ENCODE data around the gene PGAM2.

Gene PGAM2

DNA sequence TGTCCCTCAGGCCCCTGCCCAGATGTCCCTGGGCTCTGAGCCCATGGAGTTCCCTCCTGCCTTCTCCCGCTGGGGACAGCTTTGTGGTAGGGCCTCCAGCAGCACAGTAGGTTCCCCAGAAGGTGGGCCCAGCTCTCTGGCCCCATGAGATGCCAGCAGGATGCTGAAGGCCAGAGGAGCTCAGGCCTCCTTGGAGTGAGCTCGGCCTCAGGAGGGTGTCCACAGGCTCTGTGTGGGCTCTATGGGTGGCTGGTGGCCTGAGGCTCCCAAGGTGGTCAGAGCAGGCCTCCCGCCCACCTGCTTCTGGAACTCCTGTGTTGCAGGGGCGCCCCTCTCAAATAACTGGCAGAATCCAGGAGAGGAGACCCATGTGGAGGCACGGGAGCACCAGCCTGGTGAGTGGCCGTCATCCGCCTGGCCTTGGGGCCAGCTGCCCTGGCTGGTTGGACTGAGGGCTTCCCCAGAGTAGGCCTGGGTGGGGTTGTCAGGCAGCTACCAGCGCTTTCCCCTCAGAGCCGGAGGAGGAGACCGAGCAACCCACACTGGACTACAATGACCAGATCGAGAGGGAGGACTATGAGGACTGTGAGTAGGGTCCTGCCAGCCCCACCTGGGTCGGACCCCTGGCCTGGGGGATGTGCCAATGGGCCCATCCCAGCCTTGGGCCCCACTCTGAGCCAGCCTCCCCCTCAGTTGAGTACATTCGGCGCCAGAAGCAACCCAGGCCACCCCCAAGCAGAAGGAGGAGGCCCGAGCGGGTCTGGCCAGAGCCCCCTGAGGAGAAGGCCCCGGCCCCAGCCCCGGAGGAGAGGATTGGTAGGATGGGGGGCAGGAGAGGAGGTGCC is 42.0 kb upstream of the PGAM2 start:
- Histone ChIP-seq H3K4me1 (ENCODE audit: insufficient read depth, low read length) (peaks cover 6% of the 10 kb centered on the region), H3K4me3 (ENCODE audit: low read length) (no peak overlapping the region), H3K9me3 (ENCODE audit: low read length) (no peaks in the 10 kb centered on the region), H3K36me3 (ENCODE audit: insufficient read depth, low read length) (no peaks in the 10 kb centered on the region), H3K27me3 (ENCODE audit: insufficient read depth, low read length) (peaks cover 4% of the 10 kb centered on the region), H2AFZ (ENCODE audit: low read depth, low read length) (no peak overlapping the region)

DNA sequence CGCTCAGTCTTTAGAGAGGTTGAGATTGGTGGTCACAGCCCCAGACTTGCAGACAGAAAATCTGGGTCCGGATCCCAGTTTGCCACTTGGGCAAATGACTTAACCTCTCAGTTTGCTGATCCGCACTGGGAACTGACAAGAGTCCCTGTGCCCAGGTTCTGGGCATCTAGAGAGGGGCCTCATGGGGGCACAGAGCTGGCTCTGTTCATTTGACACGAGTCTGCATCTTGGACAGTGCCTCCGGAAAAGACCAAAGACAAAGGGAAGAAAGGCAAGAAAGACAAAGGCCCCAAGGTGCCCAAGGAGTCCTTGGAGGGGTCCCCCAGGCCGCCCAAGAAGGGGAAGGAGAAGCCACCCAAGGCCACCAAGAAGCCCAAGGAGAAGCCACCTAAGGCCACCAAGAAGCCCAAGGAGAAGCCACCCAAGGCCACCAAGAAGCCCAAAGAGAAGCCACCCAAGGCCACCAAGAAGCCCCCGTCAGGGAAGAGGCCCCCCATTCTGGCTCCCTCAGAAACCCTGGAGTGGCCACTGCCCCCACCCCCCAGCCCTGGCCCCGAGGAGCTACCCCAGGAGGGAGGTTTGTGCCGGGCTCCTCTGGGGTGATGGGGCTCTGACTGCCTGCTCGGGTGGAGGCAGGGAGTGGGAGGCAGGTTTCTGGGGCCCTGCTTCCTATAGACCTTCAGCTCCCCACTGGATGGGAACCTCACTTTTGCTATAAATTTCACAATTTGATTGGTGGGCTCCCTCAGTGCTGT is 41.1 kb upstream of the PGAM2 start:
- no peak overlapping the region for H2AFZ ChIP-seq (ENCODE audit: low read depth, low read length)
- no peaks in the 10 kb centered on the region for H3K36me3 ChIP-seq (ENCODE audit: insufficient read depth, low read length)
- peaks cover 4% of the 10 kb centered on the region for H3K27me3 ChIP-seq (ENCODE audit: insufficient read depth, low read length)
- peaks cover 6% of the 10 kb centered on the region for H3K4me1 ChIP-seq (ENCODE audit: insufficient read depth, low read length)
- H3K4me3 ChIP-seq (ENCODE audit: low read length), result no peak overlapping the region
- no peaks in the 10 kb centered on the region for H3K9me3 ChIP-seq (ENCODE audit: low read length)

DNA sequence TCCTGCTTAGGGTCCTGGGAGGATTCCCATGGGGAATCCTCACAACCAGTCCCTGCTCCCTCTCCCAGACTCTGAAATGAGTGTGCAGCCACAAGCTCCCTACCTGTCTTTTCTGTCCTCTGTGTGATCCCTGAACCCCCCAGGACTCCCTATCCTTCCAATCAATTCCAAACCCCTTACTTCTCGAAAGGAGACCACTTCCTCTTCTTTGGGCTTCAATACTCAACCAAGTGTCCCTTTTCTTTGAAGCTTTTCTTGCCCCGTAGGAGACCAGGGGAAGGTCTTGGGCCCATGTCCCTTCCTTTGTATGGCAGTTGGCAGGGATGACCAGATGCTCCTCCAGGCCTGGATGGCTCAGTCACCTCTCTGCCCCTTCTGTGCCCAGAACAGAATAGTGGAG is 40.5 kb upstream of the PGAM2 start:
- H2AFZ ChIP-seq (ENCODE audit: low read depth, low read length), result no peak overlapping the region
- H3K27me3 ChIP-seq (ENCODE audit: insufficient read depth, low read length), result peaks cover 4% of the 10 kb centered on the region
- H3K4me1 ChIP-seq (ENCODE audit: insufficient read depth, low read length), result peaks cover 6% of the 10 kb centered on the region
- H3K36me3 ChIP-seq (ENCODE audit: insufficient read depth, low read length), result no peaks in the 10 kb centered on the region
- no peaks in the 10 kb centered on the region for H3K9me3 ChIP-seq (ENCODE audit: low read length)
- no peak overlapping the region for H3K4me3 ChIP-seq (ENCODE audit: low read length)

DNA sequence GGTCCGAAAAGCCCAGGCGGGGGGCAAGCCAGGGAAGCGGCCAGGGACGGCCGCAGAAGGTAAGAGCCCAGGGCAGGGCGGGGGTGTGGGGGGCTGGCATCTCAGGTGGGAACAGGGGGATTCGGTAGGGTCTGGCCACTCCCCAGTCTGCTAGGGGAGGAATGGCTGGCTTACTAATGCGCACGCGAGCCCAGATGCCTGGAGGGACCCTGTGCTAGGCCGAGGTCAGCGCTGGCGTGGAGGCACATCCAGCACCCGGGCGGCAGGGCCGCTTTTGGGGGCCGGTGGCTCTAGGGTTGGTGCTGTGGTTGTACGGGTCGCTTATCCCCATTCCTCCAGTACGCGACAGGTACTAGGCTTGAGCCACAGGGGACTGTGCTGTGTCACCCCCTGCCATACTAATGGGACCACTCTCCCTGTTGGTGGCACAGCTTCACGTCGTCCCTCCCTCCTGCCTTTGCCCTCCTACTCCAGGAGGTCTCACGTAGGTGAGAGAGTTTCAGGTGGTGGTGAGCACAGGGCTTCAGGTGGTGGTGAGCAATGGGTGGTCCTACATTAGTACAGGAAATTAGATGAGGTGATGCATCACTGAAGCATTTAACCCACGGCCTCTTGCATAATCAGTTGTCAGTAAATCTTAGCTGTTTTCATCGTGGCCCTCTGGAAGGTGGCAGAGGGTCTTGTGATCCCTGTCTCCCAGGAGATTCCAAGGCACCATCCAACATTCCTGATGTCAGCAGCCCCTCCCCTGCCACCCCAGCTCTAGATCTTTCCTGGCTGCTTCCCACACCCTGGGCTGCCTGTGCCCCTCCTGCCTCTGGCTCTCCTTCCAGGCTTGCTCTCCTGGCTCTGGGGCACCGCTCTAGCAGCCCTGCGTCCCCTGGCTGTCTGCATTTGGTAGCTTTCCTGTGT is 39.7 kb upstream of the PGAM2 start:
- peaks cover 4% of the 10 kb centered on the region for H3K27me3 ChIP-seq (ENCODE audit: insufficient read depth, low read length)
- H3K36me3 ChIP-seq (ENCODE audit: insufficient read depth, low read length), result no peaks in the 10 kb centered on the region
- no peak overlapping the region for H2AFZ ChIP-seq (ENCODE audit: low read depth, low read length)
- no peaks in the 10 kb centered on the region for H3K9me3 ChIP-seq (ENCODE audit: low read length)
- H3K4me3 ChIP-seq (ENCODE audit: low read length), result no peak overlapping the region
- H3K4me1 ChIP-seq (ENCODE audit: insufficient read depth, low read length), result peaks cover 10% of the 10 kb centered on the region

- H3K36me3 ChIP-seq (ENCODE audit: insufficient read depth, low read length), result no peaks in the 10 kb centered on the region
- H3K9me3 ChIP-seq (ENCODE audit: low read length), result no peaks in the 10 kb centered on the region
- H3K27me3 ChIP-seq (ENCODE audit: insufficient read depth, low read length), result peaks cover 4% of the 10 kb centered on the region
- H3K4me3 ChIP-seq (ENCODE audit: low read length), result peak within 1 kb of the TSS; percentile 21
- no peak within 1 kb of the TSS for H2AFZ ChIP-seq (ENCODE audit: low read depth, low read length)
- H3K4me1 ChIP-seq (ENCODE audit: insufficient read depth, low read length), result peaks cover 14% of the 10 kb centered on the region
These were observed 38.8 kb upstream of the PGAM2 start, which contains the start of gene AEBP1 for GRCh38 chr7:44103923-44104859. TSS of gene AEBP1 (plus strand) at chr7:44104345. CDS start at chr7:44104666, 321 bp downstream.

- Histone ChIP-seq H3K4me3 (ENCODE audit: low read length) (peak overlapping the region; percentile 21), H3K9me3 (ENCODE audit: low read length) (no peaks in the 10 kb centered on the region)
These were observed 38.2 kb upstream of the PGAM2 start for GRCh38 chr7:44103566-44103922.

DNA sequence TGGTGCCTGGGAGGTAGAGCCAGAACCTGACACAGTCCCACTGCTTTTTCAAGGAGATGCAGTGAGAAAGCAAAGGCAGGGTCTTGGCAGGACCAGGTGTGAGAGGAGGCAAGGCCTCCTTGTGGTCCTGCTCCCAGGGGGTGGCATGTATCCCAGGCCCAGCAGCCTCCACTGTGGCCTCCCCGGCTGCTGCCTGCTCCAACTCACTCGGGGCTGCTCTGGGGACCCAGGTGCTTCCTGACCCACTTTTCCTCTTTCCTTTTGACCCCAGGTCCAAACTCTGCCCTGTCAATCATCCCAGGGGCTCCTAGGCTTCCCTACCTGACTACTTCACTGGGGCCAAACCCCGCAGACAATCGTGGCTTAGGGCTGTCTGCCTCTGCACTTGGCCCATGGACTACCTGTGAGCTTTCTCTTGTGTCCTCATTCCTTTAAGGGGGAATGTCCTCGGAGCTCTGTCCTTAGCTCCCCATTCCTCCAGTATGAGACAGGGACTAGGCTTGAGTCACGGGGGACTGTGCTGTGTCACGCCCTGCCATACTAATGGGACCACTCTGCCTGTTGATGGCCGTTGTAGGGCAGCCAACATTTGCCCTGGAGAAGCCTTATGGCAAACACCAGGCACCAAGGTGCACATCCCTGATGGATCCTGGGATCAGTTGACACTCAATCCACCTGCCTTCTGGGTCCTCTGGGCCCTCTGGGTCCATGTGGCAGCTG is 37.6 kb upstream of the PGAM2 start:
- peaks cover 4% of the 10 kb centered on the region for H3K27me3 ChIP-seq (ENCODE audit: insufficient read depth, low read length)
- H3K36me3 ChIP-seq (ENCODE audit: insufficient read depth, low read length), result no peaks in the 10 kb centered on the region
- no peak overlapping the region for H2AFZ ChIP-seq (ENCODE audit: low read depth, low read length)
- H3K9me3 ChIP-seq (ENCODE audit: low read length), result no peaks in the 10 kb centered on the region
- H3K4me1 ChIP-seq (ENCODE audit: insufficient read depth, low read length), result peaks cover 14% of the 10 kb centered on the region
- H3K4me3 ChIP-seq (ENCODE audit: low read length), result no peak overlapping the region

More at GRCh38 chr7:44103566-44103922, 38.2 kb upstream of the PGAM2 start:
- H2AFZ ChIP-seq (ENCODE audit: low read depth, low read length), result no peak overlapping the region
- peaks cover 4% of the 10 kb centered on the region for H3K27me3 ChIP-seq (ENCODE audit: insufficient read depth, low read length)
- peaks cover 14% of the 10 kb centered on the region for H3K4me1 ChIP-seq (ENCODE audit: insufficient read depth, low read length)
- H3K36me3 ChIP-seq (ENCODE audit: insufficient read depth, low read length), result no peaks in the 10 kb centered on the region

DNA sequence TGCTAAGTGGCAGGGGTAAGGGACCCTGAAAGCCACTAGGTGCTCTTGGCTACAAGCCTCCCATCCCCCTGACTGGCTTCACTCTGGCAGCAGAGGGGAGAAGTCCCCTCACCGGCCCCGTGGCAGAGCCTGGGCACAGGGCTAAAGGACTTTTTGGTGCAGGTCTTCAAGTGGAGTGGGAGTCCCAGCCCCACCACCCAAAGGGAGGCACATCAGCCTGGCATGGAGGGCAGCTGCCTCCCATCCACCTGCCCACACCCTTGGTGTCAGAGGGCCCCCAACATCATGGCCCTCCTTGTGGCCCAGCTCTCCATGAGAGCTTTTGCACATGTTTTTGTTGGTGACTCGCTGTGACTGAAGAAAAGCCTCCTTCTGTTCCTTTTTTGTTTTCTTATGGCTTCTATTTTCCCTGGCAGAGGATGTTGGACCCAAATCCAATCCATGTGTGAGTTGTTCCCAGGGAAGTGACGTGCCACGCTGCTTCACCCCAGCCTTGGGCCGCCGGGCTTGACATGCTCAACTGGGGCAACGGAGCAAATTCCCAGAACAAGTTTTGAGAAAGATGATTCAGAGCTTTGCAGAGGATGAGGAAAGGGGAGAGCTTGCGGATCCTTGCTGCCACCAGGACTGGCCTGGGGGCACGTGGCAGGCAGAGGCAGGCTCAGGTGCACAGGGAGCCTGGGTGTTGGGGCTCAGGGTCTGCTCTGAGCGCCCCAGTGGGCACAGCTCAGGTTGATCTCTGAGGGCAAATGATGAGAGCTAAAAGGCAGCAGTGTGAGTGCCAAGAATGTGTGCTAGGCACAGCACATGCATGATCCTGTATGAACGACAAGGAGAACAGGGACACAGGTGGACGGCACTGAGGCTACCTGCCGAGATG is 36.8 kb upstream of the PGAM2 start:
- Histone ChIP-seq H3K27me3 (ENCODE audit: insufficient read depth, low read length) (peaks cover 4% of the 10 kb centered on the region), H3K36me3 (ENCODE audit: insufficient read depth, low read length) (no peaks in the 10 kb centered on the region), H3K4me3 (ENCODE audit: low read length) (no peak overlapping the region), H2AFZ (ENCODE audit: low read depth, low read length) (no peak overlapping the region), H3K9me3 (ENCODE audit: low read length) (no peaks in the 10 kb centered on the region), H3K4me1 (ENCODE audit: insufficient read depth, low read length) (peaks cover 14% of the 10 kb centered on the region)

- Histone ChIP-seq H3K4me3 (ENCODE audit: low read length) (no peak overlapping the region), H3K4me1 (ENCODE audit: insufficient read depth, low read length) (peaks cover 14% of the 10 kb centered on the region), H2AFZ (ENCODE audit: low read depth, low read length) (no peak overlapping the region), H3K27me3 (ENCODE audit: insufficient read depth, low read length) (peaks cover 4% of the 10 kb centered on the region), H3K36me3 (ENCODE audit: insufficient read depth, low read length) (no peaks in the 10 kb centered on the region), H3K9me3 (ENCODE audit: low read length) (no peaks in the 10 kb centered on the region)
These were observed 36.1 kb upstream of the PGAM2 start for GRCh38 chr7:44101303-44101965.

DNA sequence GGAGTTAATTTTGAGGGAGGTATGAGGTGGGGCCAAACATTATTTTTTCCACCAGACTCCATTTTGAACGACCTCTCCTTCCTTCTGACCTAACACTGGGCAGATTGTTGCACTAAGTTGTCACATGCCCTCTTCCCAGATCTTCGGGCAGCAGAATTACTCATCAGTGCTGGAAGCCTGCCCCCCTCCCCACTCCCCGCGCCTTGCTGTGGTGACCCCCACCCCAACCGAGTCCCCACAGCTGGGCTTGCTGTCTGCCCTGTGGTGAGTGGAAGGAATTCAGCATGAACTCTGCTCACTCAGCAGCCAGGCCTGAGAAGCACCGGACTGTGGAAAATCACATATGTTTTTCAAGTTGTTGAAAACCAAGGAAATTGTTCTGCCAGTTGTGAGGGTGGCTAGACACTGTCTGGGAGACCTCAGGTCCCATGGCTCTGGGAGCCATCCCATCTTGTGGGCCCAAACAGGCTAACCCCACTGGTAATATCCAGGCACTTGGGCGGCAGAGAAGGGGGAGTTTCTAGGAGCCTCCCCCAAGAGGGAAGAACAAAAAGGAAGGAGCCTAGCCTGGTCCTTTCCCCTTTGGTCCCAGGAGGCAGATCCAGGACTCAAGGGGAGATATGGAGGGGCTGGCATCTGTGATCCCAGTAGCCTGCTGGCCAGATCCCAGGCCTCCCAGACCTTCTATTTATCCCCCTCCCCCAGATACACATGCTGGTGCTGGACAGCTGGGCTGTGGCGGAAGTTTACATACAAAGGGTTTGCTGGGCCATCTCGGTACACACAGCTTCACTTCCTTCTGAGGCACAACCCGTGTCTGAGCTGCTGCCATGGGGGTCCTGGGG is 35.3 kb upstream of the PGAM2 start:
- Histone ChIP-seq H2AFZ (ENCODE audit: low read depth, low read length) (no peak overlapping the region), H3K4me3 (ENCODE audit: low read length) (no peak overlapping the region), H3K36me3 (ENCODE audit: insufficient read depth, low read length) (no peaks in the 10 kb centered on the region), H3K27me3 (ENCODE audit: insufficient read depth, low read length) (peaks cover 4% of the 10 kb centered on the region), H3K4me1 (ENCODE audit: insufficient read depth, low read length) (peaks cover 14% of the 10 kb centered on the region), H3K9me3 (ENCODE audit: low read length) (no peaks in the 10 kb centered on the region)

Measured in neuron (in vitro differentiated cells).